AG08396 (cell line): ENCODE results near the gene NALF2.

Experiments used
- DNase-seq: peaks from one replicate; pipeline ENCODE4 v3.0.0; 2012; ENCODE audit warnings: low spot score, mixed read lengths

Gene NALF2

DNA sequence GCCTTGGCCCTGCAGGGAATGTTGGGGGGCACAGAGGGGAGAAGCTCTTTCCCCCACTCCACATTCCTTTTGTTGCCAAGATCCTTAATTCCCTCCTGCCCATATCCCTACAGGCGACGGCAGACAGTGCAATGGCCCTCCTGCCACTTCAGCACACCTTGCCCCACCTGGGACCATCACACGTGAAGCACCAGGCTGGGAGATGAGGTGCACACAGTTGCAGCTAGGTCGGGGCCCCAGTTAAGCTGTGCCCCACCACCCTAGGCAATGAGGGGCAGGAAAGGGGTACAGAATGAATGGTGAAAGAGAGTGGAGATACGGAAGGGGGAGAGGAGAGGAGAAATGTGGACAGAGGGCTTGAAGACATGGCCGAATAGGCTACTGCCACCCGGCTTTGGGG is 26.2 kb downstream of the NALF2 start:
- no peak for DNase-seq

DNA sequence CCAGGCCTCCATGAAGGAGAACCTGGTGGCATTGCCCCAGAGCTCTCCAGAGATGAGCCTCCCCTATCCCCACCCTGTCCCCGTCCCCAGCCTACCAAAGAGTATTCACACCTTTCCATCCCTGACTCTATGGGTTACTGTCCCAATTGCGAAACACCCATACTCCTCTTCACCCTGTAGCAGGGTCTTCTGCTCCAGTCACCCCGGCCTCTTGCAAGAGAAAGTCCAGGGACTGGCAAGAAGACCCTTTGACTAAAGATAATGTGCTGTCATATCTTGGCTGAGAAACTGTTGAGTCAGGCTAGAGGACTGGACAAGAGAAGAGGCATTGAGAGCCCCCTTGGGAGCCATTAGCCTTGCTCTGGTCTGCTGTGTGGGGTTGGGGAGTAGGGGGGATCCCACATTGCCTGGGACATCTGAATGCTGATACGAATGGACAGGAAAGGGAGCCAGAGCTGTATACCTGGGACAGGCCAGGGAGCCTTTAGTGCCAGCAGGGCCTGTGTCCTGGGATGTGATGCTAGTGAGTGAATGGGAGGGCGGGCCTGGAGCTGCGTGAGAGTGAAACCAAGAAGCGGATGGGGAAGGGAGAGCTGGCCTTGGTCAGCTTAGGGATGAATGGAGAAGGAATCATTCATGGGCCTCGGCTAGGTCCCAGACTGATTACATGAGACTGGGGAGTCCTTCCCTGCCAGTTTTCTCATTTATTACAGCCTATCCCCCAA is 27.1 kb downstream of the NALF2 start:
- DNase-seq = no peak

DNA sequence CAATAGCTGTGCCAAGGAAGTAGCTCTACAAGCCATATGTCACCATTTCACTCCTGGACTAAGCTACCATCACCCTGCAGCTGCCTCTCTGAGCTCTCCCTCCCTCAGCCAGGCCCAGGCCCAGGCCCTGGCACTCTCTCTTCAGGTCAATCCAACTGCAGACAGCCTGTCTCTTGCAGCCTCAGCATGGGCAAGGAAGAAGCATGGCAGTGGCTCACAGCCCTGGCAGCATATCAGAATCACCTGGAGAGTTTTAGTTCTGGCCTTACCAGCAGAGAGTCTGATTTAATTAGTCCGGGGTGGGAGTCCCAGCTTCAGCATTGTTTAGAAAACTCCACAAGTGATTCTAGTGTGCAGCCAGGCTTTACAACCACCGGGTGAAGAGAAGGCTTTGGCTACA is 31.5 kb downstream of the NALF2 start:
- no peak for DNase-seq

DNA sequence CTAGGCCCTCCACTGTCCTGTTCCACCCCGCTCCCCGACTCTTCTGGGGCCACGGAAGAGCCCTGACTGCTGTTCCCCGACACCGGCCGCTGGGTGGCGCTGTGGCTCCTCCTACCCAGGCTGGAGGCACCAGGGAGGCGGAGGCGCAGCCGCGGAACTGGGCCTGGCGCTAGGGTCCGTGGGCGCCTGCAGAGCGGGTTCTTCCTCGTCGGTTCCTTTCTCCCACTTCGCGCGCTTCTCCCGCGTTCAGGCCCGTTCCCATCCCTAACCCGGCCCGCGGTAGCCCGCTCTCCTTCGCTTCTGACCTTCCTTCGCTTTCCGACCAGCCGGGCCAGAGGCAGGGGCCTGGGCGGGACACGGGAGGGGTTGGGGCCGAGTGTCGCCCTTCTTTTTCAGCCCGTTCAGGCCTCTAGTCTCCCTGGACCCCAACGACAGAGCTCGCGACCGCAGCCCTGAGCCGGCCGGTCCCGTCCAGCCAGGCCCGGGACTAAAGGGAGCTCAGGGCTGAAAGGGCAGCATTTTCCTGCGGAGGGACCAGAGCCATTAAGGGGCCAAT is 34.3 kb downstream of the NALF2 start:
- DNase-seq = peak; percentile 81

DNA sequence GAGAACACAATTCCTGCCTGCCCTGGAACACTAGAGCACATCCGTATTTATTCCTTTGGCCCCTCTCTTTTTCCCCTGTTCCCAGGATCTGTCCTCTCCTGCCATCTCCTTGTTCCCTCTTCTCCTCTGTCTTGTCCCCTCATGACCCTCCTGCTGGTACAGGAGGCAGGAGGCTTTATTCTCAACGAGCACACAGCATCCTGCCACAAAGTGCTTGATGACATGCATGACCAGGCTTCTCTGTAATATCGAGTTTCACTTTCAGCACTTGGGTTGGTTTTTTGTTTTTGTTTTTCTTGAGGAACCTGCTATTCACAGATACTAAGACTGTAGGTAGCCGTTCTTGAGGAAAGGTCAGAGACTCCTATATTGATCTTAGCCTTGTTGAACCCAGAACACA is 35.3 kb downstream of the NALF2 start:
- no peak for DNase-seq

DNA sequence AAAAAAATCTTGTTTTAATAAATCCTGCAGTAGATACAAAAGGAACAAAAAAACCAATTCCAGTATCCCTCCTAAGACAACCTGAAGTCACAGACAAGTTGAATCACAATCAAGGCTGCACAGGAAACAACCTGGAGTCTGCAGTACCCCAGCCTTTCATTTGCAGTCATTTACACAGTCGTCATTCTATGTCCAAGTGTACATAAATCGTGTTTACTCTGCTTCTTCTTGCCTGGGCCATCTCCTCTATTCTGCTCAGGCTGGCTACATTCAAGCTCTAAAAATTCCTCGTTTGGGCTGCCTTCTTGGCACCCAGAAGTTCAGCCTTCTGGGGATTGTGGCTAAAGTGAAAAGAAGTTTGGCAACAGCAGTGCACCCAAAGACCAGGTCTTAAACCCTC is 37.8 kb downstream of the NALF2 start:
- no peak for DNase-seq

DNA sequence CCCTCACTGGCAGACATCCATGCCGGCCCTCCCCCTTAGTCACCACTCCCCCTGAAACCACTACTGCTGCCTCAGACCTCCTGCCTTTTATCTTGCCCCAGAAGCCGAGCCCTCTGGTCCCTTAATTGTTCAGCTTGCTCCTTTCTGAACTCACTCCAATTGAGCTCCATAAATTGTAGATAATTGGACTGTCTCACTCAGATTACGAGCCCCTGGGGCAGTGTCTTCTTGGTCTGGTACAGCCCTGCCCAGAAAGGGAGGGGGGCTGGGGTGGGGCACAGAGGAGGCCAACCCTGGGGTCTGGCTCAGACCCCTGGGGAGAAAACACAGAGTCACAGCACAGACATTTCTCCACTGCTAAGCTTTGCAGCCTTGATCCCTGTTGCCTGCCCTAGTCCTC is 39.4 kb downstream of the NALF2 start:
- no peak for DNase-seq

DNA sequence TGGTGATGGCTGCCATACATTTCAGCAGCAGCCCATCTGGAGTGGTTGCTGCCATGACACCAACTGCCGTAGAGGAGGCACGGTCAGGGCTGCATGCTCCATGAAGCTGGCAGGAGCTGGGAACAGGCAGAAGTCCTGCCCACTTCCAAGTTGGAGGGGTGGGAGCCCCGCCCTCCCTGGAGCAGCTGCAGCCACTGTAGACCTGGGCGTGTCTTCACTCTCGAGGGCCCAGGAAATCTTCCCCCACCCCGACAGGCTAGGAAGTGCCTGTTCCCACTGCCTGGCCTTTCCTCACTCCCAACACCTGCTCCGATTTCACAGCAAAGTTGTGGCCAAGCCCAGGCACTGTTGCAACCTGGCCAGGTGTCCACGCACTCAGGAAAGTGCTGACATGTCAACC is 42.3 kb downstream of the NALF2 start:
- no peak for DNase-seq

DNA sequence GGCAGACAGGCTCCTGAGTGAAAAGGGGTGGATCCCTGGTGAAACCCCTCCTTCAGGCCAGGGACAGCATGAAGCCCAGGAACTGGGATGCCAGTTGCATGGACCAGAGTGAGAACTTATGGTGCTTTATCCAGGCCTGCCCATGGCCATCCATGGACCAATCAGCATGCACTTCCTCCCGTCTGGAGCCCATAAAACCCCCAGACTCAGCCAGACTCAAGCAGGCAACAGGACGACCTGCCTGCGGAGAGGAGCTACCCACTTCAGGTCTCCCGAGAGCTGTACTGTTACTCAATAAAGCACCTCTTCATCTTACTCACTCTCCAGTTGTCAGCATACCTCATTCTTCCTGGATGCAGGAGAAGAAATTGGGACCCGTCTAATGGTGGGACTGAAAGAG is 42.9 kb downstream of the NALF2 start:
- DNase-seq = no peak

DNA sequence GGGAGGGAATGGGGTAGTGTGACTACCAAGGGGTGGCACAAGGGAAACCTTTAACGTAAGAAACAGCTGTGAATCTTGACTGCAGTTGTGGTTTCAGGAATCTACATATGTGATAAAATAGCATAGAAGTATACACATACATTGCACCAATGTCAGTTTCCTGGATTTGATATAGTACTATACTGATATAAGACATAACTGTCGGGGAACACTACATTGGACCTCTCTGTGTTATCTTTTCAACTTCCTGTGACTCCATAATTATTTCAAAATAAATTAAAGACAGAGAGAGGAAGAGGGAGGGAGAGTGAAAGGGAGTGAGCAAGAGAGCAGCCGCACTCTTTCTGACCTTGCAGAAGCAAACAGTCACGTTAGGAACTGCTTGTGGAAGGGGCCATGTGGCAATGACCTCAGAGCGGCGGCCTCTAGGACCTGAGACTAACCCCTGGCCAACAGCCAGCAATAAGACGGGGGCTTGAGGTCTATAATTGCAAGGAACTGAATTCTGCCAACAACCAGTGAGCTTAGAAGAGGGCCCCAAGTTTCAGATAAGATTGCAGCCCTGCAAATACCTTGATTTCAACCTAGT is 47.4 kb downstream of the NALF2 start:
- no peak for DNase-seq

DNA sequence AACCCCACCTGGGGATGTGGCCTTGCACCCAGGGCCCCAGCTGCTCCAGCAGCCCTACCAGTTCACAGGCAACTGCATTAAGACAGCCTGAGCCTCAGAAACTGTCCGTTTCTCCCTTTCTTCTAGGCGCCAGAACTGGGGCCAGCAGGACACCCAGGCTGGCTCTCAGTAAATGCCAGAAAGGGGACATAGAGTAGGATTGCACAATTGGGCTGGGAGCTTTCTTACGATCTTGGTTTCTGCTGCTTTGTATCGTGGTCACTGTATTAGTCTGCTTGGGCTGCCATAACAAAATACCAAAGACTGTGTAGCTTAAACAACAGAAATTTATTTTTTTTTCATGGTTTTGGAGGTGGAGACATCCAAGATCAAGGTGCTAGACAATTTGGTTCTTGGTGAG is 48.4 kb downstream of the NALF2 start:
- no peak for DNase-seq
